Suprapubic skin (tissue), 4 donors: Measurements from ENCODE around the gene NUP160. TPM values are rescaled to one million over a fixed set of nuclear protein-coding genes. Genes with fewer than 3 reads are reported as not detected.
"Not testable (repeated sequence)": the region's sequence is repeated elsewhere in the genome, so short reads cannot be mapped to it uniquely, and the experiment has no call there.

Experiments
- DNase-seq, 2 donors: peaks; one replicate each; pipeline ENCODE4 v3.0.0-alpha.2; 2019; ENCODE audit warnings: low spot score in 2 of 2
- H3K27ac ChIP-seq: fragments of 200-600 bp; sonication (generic); one replicate; pipeline ENCODE4 v1.5.1; 2019
- H3K27me3 ChIP-seq: fragments of 200-600 bp; sonication (generic); one replicate; pipeline ENCODE4 v1.5.1; 2019
- H3K36me3 ChIP-seq: fragments of 200-600 bp; sonication (generic); one replicate; pipeline ENCODE4 v1.5.1; 2019
- H3K4me1 ChIP-seq: fragments of 200-600 bp; sonication (generic); one replicate; pipeline ENCODE4 v1.5.1; 2019
- H3K4me3 ChIP-seq: fragments of 200-600 bp; sonication (generic); one replicate; pipeline ENCODE4 v1.5.1; 2019; ENCODE audit warnings: mild to moderate bottlenecking
- H3K9me3 ChIP-seq: fragments of 200-600 bp; sonication (generic); one replicate; pipeline ENCODE4 v1.5.1; 2019
- EP300 ChIP-seq: sonication (generic); formaldehyde crosslinking; IDR thresholded peaks from one replicate; pipeline ENCODE4 v1.6.1; 2017; ENCODE audit warnings: antibody characterized with exemption
- POLR2A ChIP-seq, 2 donors: fragments of 450-650 bp; IDR thresholded peaks; one replicate each; pipeline ENCODE4 v1.6.1; 2017; ENCODE audit warnings: antibody characterized with exemption in 2 of 2, mild to moderate bottlenecking in 2 of 2, moderate library complexity in 2 of 2
- POLR2AphosphoS5 ChIP-seq, 3 donors: sonication (generic); formaldehyde crosslinking; IDR thresholded peaks; one replicate each; pipeline ENCODE4 v1.6.1; 2017; ENCODE audit warnings: antibody characterized with exemption in 3 of 3
- WGBS: methylation state at CpG from one replicate; pipeline ENCODE4 v1.1.5; 2018; 5-methylcytosine and 5-hydroxymethylcytosine counted together
- total RNA-seq, 4 donors: library from RNA; depleted of rRNA; stranded (reverse); fragments of >200 nt; gene quantifications; one replicate each; pipeline ENCODE4 v1.1.0, GENCODE V29; 2016
- TF ChIP-seq, protein P1 (sequence below), 2 donors: fragments of 200-600 bp in 1 of 2; fragments of 450-650 bp in 1 of 2; sonication (generic) in 1 of 2; IDR thresholded peaks; one replicate each; pipeline ENCODE4 v1.5.1; 2016 to 2019; ENCODE audit warnings: antibody characterized with exemption in 2 of 2, mild to moderate bottlenecking in 1 of 2, moderate library complexity in 1 of 2

NUP160 gene
- total RNA-seq, 4 donors from 2014 or later = 17.5 to 55.7 (median 26.6) TPM

GRCh38 chr11:47837929-47838328 lies 10.2 kb downstream of the NUP160 start:
- H3K27ac ChIP-seq = no peak overlapping the region
- no peak for TF ChIP-seq POLR2A (IDR thresholded peaks at IDR 0.05)
- H3K9me3 ChIP-seq = no peaks in the 10 kb centered on the region
- no peaks in the 10 kb centered on the region for H3K4me1 ChIP-seq
- no peak for DNase-seq
- no peak overlapping the region for H3K4me3 ChIP-seq
- peaks cover 99% of the 10 kb centered on the region for H3K36me3 ChIP-seq
- no peaks in the 10 kb centered on the region for H3K27me3 ChIP-seq

DNA sequence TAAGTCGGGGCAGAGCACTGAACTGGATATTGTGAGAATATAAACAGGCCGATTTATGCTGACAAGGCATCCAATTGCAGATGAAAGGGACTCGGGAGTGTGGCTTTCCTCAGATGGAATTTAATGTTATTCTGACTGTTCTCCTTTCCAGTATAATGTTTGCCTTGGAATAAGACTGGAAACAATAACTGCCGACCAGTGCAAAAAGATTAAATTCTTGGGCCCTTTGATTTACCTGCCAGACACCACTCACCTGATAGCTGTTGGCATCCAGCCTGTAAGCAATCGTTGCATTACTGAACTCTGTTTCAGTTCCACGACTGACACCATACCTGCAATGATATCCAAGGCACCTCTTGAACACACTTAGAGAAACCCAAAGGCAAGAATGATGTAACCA lies 10.9 kb downstream of the NUP160 start:
- Histone ChIP-seq H3K4me1 (no peaks in the 10 kb centered on the region), H3K9me3 (no peaks in the 10 kb centered on the region), H3K27ac (no peak overlapping the region), H3K27me3 (no peaks in the 10 kb centered on the region), H3K36me3 (peaks cover 98% of the 10 kb centered on the region), H3K4me3 (no peak overlapping the region)
- DNase-seq = no peak
- TF ChIP-seq, protein P1, sequence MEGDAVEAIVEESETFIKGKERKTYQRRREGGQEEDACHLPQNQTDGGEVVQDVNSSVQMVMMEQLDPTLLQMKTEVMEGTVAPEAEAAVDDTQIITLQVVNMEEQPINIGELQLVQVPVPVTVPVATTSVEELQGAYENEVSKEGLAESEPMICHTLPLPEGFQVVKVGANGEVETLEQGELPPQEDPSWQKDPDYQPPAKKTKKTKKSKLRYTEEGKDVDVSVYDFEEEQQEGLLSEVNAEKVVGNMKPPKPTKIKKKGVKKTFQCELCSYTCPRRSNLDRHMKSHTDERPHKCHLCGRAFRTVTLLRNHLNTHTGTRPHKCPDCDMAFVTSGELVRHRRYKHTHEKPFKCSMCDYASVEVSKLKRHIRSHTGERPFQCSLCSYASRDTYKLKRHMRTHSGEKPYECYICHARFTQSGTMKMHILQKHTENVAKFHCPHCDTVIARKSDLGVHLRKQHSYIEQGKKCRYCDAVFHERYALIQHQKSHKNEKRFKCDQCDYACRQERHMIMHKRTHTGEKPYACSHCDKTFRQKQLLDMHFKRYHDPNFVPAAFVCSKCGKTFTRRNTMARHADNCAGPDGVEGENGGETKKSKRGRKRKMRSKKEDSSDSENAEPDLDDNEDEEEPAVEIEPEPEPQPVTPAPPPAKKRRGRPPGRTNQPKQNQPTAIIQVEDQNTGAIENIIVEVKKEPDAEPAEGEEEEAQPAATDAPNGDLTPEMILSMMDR (IDR thresholded peaks at IDR 0.05) = no peak
- TF ChIP-seq POLR2AphosphoS5 (IDR thresholded peaks at IDR 0.05) (no peak), POLR2A (IDR thresholded peaks at IDR 0.05) (no peak), EP300 (no peak)
- 85% methylated on average over 6 of the region's 6 CpGs for WGBS

GRCh38 chr11:47830013-47830412 lies 18.1 kb downstream of the NUP160 start:
- H3K36me3 ChIP-seq = peaks cover 59% of the 10 kb centered on the region
- H3K4me1 ChIP-seq, H3K4me3 ChIP-seq, H3K9me3 ChIP-seq, H3K27ac ChIP-seq, DNase-seq, H3K27me3 ChIP-seq: not testable (repeated sequence)
- WGBS = 92% methylated on average over 1 of the region's 1 CpG

- H3K9me3 ChIP-seq = no peaks in the 10 kb centered on the region
- no peak overlapping the region for H3K4me3 ChIP-seq
- H3K27ac ChIP-seq = no peak overlapping the region
- WGBS = 91% methylated on average over 1 of the region's 1 CpG
- DNase-seq = no peak
- H3K36me3 ChIP-seq = peaks cover 48% of the 10 kb centered on the region
- no peaks in the 10 kb centered on the region for H3K4me1 ChIP-seq
- no peak for TF ChIP-seq EP300
- no peak for TF ChIP-seq POLR2A (IDR thresholded peaks at IDR 0.05)
- TF ChIP-seq POLR2AphosphoS5 (IDR thresholded peaks at IDR 0.05) = no peak
- TF ChIP-seq, protein P1 (IDR thresholded peaks at IDR 0.05) = no peak
- no peaks in the 10 kb centered on the region for H3K27me3 ChIP-seq
Observed at GRCh38 chr11:47828284-47828683, 19.9 kb downstream of the NUP160 start.

DNA sequence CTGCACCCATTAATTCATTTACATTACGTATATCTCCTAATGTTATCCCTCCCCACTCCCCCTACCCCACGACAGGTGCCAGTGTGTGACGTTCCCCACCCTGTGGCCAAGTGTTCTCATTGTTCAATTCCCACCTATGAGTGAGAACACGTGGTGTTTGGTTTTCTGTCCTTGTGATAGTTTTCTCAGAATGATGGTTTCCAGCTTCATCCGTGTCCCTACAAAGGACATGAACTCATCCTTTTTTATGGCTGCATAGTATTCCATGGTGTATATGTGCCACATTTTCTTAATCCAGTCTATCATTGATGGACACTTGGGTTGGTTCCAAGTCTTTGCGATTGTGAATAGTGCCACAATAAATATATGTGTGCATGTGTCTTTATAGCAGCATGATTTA lies 25.5 kb downstream of the NUP160 start:
- not testable (repeated sequence) for H3K4me1 ChIP-seq, H3K4me3 ChIP-seq, H3K27ac ChIP-seq, DNase-seq, H3K9me3 ChIP-seq, H3K27me3 ChIP-seq
- 96% methylated on average over 6 of the region's 6 CpGs for WGBS
- peaks cover 59% of the 10 kb centered on the region for H3K36me3 ChIP-seq

- no peak overlapping the region for H3K4me3 ChIP-seq
- no peaks in the 10 kb centered on the region for H3K9me3 ChIP-seq
- no peaks in the 10 kb centered on the region for H3K27me3 ChIP-seq
- peaks cover 76% of the 10 kb centered on the region for H3K36me3 ChIP-seq
- H3K27ac ChIP-seq = no peak overlapping the region
- H3K4me1 ChIP-seq = no peaks in the 10 kb centered on the region
- DNase-seq = no peak
- TF ChIP-seq POLR2A (IDR thresholded peaks at IDR 0.05) (no peak), EP300 (no peak)
Observed at GRCh38 chr11:47819743-47820142, 28.4 kb downstream of the NUP160 start.

- no peak for DNase-seq
- H3K4me1 ChIP-seq = no peaks in the 10 kb centered on the region
- H3K36me3 ChIP-seq = peaks cover 96% of the 10 kb centered on the region
- H3K4me3 ChIP-seq = no peak overlapping the region
- 97% methylated on average over 1 of the region's 1 CpG for WGBS
- H3K27me3 ChIP-seq = no peaks in the 10 kb centered on the region
- TF ChIP-seq POLR2A (IDR thresholded peaks at IDR 0.05) (no peak), EP300 (no peak), POLR2AphosphoS5 (IDR thresholded peaks at IDR 0.05) (no peak)
- TF ChIP-seq, protein P1 (IDR thresholded peaks at IDR 0.05) = no peak
- no peak overlapping the region for H3K27ac ChIP-seq
- no peaks in the 10 kb centered on the region for H3K9me3 ChIP-seq
Observed at GRCh38 chr11:47800759-47801158, 47.4 kb downstream of the NUP160 start.
